Measurements from ENCODE around the gene PARP11.

PARP11 gene

DNA sequence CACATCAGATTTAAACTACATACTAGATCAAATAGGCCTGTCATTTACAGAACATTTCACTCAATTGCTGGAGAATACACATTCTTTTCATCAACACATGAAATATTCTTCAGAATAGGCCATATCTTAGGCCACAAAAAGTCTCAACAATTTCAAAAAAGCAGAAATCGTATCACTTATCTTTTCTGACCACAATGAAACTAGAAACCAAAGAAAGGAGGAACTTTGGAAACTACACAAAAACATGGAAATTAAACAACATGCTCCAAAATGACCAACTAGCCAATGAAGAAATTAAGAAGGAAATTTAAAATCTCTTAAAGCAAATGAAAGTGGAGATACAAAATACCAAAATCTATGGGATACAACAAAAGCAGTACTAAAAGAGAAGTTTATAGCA is 35.1 kb downstream of the PARP11 start:
- TF ChIP-seq POLR2AphosphoS5 (IDR thresholded peaks at IDR 0.05; ENCODE audit: borderline replicate concordance, low read depth, low read length), result no peak
- no peak for TF ChIP-seq FOXP2 (optimal IDR thresholded peaks at IDR 0.05; ENCODE audit: control extremely low read depth, extremely low read length, insufficient read depth)
- TF ChIP-seq EZH2 (IDR thresholded peaks at IDR 0.05), result no peak
- Histone ChIP-seq H3K27ac (no peak overlapping the region), H3K9me3 (ENCODE audit: low read depth, low read length) (no peaks in the 10 kb centered on the region), H3K9ac (ENCODE audit: insufficient read length) (no peak overlapping the region), H3K4me3 (no peak overlapping the region), H3K36me3 (ENCODE audit: insufficient read depth, low read length) (no peaks in the 10 kb centered on the region)
- DNase-seq (ENCODE audit: low read depth, low spot score), result no peak

DNA sequence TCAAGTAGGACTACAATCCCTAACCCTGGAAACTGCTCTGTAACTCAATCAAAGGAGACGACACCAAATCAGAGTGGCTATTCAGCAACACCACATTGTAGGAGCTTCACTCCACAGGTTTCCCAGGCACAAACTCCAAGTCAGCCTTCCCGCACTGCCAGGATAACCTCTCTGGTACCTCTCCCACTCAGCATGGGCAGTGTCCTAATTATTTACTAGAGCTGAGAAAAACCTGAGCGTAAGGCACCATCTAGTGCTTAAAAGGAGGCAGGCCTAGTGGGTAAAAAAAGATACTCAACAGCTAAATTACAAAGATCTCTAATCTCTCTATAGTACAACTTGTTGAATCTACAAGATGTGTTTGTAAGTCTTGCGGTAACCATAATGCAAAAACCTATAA is 36.1 kb downstream of the PARP11 start:
- H3K36me3 ChIP-seq (ENCODE audit: insufficient read depth, low read length), result no peaks in the 10 kb centered on the region
- no peak overlapping the region for H3K27ac ChIP-seq
- no peak overlapping the region for H3K9ac ChIP-seq (ENCODE audit: insufficient read length)
- no peaks in the 10 kb centered on the region for H3K9me3 ChIP-seq (ENCODE audit: low read depth, low read length)
- TF ChIP-seq EZH2 (IDR thresholded peaks at IDR 0.05), result no peak
- TF ChIP-seq POLR2AphosphoS5 (IDR thresholded peaks at IDR 0.05; ENCODE audit: borderline replicate concordance, low read depth, low read length), result no peak
- TF ChIP-seq FOXP2 (optimal IDR thresholded peaks at IDR 0.05; ENCODE audit: control extremely low read depth, extremely low read length, insufficient read depth), result no peak
- no peak for DNase-seq (ENCODE audit: low read depth, low spot score)
- H3K4me3 ChIP-seq, result no peak overlapping the region

DNA sequence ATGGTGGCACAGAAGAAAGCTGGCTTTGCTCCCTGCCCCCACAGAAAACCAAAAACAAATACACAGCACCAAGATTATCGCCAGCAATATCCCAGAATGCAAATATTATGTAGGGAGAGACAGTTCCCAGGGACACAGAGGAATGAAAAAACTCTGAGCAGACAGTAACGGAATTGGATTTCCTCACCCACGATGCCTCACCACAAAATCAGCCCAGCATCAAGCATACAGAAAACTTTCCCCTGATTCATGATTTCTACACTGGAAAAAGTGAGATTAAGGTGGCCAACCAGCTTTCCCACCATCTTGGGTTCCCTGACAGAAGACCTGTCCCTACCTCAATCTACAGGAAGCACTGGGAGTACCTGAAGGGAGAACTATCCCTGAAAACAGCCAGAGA is 36.6 kb downstream of the PARP11 start:
- H3K9ac ChIP-seq (ENCODE audit: insufficient read length), result no peak overlapping the region
- H3K36me3 ChIP-seq (ENCODE audit: insufficient read depth, low read length), result no peaks in the 10 kb centered on the region
- DNase-seq (ENCODE audit: low read depth, low spot score), result no peak
- no peak overlapping the region for H3K4me3 ChIP-seq
- no peak overlapping the region for H3K27ac ChIP-seq
- TF ChIP-seq POLR2AphosphoS5 (IDR thresholded peaks at IDR 0.05; ENCODE audit: borderline replicate concordance, low read depth, low read length) (no peak), EZH2 (IDR thresholded peaks at IDR 0.05) (no peak), FOXP2 (optimal IDR thresholded peaks at IDR 0.05; ENCODE audit: control extremely low read depth, extremely low read length, insufficient read depth) (no peak)
- no peaks in the 10 kb centered on the region for H3K9me3 ChIP-seq (ENCODE audit: low read depth, low read length)

DNA sequence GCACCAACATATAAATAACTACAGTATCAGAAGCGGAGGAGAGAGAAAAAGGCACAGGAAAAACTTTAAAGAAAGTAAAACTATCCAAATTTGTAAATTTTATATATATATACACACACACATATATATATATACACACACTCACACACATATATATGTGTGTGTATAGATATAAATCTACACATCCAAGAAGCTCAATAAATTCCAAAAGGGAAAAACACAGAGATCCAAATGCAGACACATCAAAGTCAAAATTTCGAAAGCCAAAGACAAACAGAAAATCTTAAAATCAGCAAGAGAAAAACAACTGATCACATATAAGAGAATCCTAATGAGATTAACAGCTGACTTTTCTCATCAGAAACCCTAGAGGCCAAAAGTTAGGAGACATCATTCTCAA is 37.3 kb downstream of the PARP11 start:
- H3K36me3 ChIP-seq (ENCODE audit: insufficient read depth, low read length), result no peaks in the 10 kb centered on the region
- DNase-seq (ENCODE audit: low read depth, low spot score), result no peak
- no peak overlapping the region for H3K4me3 ChIP-seq
- no peaks in the 10 kb centered on the region for H3K9me3 ChIP-seq (ENCODE audit: low read depth, low read length)
- TF ChIP-seq EZH2 (IDR thresholded peaks at IDR 0.05) (no peak), POLR2AphosphoS5 (IDR thresholded peaks at IDR 0.05; ENCODE audit: borderline replicate concordance, low read depth, low read length) (no peak), FOXP2 (optimal IDR thresholded peaks at IDR 0.05; ENCODE audit: control extremely low read depth, extremely low read length, insufficient read depth) (no peak)
- H3K9ac ChIP-seq (ENCODE audit: insufficient read length), result no peak overlapping the region
- no peak overlapping the region for H3K27ac ChIP-seq

DNA sequence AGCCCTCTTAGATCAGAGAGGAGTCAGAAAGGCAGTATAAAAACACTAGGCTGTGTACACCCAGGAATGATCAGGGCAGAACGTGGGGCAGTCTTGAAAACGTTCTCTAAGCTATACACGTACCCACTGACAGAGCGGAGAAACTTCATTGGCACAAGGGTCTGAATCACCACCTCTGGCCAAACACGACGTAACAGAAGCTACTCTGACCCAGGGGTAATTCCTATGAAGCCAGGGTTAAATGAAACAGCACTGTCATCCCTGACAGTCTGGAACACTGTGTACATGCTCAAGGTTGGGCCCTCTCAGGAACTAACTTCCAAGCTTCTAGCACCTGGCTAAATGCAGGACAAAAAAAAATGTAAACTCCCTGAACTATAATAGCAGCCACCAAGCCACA is 38.4 kb downstream of the PARP11 start:
- no peak overlapping the region for H3K27ac ChIP-seq
- H3K9me3 ChIP-seq (ENCODE audit: low read depth, low read length), result no peaks in the 10 kb centered on the region
- H3K4me3 ChIP-seq, result no peak overlapping the region
- no peak for DNase-seq (ENCODE audit: low read depth, low spot score)
- TF ChIP-seq EZH2 (IDR thresholded peaks at IDR 0.05) (no peak), POLR2AphosphoS5 (IDR thresholded peaks at IDR 0.05; ENCODE audit: borderline replicate concordance, low read depth, low read length) (no peak), FOXP2 (optimal IDR thresholded peaks at IDR 0.05; ENCODE audit: control extremely low read depth, extremely low read length, insufficient read depth) (no peak)
- H3K9ac ChIP-seq (ENCODE audit: insufficient read length), result no peak overlapping the region
- H3K36me3 ChIP-seq (ENCODE audit: insufficient read depth, low read length), result no peaks in the 10 kb centered on the region

DNA sequence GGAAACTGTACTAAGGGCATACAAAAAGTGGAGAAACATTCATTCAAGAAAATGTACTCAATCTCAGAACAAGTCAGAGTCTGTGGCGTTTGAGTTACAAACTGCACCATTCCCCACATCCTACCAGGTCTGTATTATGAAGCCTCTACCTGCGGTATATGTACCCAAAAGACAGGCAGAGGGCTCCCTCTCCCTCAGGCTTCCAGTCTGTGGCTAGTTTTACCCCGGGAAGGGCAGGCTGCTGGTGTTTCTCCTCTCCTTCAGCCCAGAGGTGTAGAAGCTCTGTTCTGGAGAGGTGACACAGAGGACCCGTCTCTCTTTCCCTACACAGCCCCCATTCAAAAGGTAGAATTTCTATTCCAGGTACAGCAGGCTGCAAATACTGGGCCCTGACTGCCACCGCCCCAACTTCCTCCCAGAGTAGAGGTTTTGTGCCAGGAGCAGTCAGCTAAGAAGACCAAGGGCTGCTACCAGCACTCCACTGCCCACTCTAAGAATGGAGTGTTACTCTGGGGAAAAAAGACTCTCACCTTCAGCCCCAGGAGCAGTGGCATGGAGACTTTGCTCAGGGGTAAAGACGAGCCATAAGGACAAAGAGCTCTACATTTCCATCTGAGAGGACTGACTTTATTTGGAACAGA is 39.4 kb downstream of the PARP11 start:
- Histone ChIP-seq H3K9ac (ENCODE audit: insufficient read length) (no peak overlapping the region), H3K36me3 (ENCODE audit: insufficient read depth, low read length) (no peaks in the 10 kb centered on the region), H3K9me3 (ENCODE audit: low read depth, low read length) (no peaks in the 10 kb centered on the region), H3K4me3 (no peak overlapping the region), H3K27ac (no peak overlapping the region)
- no peak for DNase-seq (ENCODE audit: low read depth, low spot score)
- TF ChIP-seq EZH2 (IDR thresholded peaks at IDR 0.05), result no peak
- TF ChIP-seq FOXP2 (optimal IDR thresholded peaks at IDR 0.05; ENCODE audit: control extremely low read depth, extremely low read length, insufficient read depth), result no peak
- no peak for TF ChIP-seq POLR2AphosphoS5 (IDR thresholded peaks at IDR 0.05; ENCODE audit: borderline replicate concordance, low read depth, low read length)

DNA sequence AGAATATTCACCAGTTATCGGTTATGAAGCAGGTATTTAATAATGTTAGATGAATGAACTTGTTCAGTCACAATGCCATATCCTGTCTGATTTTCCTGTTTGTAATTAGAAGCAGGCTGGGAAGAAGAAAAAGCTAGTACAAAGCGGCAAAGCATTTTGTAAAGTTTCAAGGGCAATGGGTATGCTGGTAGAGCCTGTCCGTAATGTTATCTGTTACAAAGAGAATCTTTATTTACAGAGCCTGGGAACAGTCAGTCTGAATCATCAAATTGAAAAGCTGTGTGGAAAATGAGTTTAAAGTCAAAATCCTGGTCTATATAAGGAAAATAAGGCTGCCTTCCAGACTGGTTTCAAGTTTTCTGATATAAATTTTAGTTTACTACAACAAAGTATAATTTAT is 40.5 kb downstream of the PARP11 start:
- TF ChIP-seq POLR2AphosphoS5 (IDR thresholded peaks at IDR 0.05; ENCODE audit: borderline replicate concordance, low read depth, low read length) (no peak), FOXP2 (optimal IDR thresholded peaks at IDR 0.05; ENCODE audit: control extremely low read depth, extremely low read length, insufficient read depth) (no peak), EZH2 (IDR thresholded peaks at IDR 0.05) (no peak)
- Histone ChIP-seq H3K4me3 (peak overlapping the region; percentile 1; the same call in 1 of the 2 replicates), H3K27ac (peak overlapping the region; percentile 65), H3K9ac (ENCODE audit: insufficient read length) (no peak overlapping the region), H3K9me3 (ENCODE audit: low read depth, low read length) (no peaks in the 10 kb centered on the region), H3K36me3 (ENCODE audit: insufficient read depth, low read length) (no peaks in the 10 kb centered on the region)
- DNase-seq (ENCODE audit: low read depth, low spot score), result peak; percentile 8

DNA sequence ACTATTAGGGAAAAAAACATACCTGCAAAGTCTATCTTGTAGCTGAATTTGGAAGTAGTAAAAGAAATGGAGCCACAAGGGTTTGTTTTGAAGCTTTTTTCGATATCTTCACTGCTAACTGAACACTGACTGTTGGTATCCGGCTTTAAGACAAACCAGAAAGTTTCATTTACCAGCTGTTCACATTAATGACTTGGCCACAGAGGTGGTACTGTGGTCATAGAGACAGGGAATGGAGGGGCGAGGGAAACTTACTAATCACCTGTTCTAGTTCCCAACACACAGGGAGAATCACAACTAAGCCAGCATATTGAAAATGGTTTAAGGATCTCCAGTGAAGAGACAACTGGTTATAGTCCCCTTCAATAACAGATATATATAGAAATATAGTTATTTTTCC is 44.3 kb downstream of the PARP11 start:
- no peak overlapping the region for H3K27ac ChIP-seq
- H3K4me3 ChIP-seq, result no peak overlapping the region
- no peak overlapping the region for H3K9ac ChIP-seq (ENCODE audit: insufficient read length)
- peaks cover 5% of the 10 kb centered on the region; the same call in 1 of the 2 replicates for H3K36me3 ChIP-seq (ENCODE audit: insufficient read depth, low read length)
- no peak for TF ChIP-seq EZH2 (IDR thresholded peaks at IDR 0.05)
- TF ChIP-seq FOXP2 (optimal IDR thresholded peaks at IDR 0.05; ENCODE audit: control extremely low read depth, extremely low read length, insufficient read depth), result no peak
- no peak for TF ChIP-seq POLR2AphosphoS5 (IDR thresholded peaks at IDR 0.05; ENCODE audit: borderline replicate concordance, low read depth, low read length)
- DNase-seq (ENCODE audit: low read depth, low spot score), result no peak
- H3K9me3 ChIP-seq (ENCODE audit: low read depth, low read length), result no peaks in the 10 kb centered on the region
